Mucosa of rectum (tissue), 2 donors: Measurements from ENCODE around the gene SHC1.

Experiments
- H3K27ac ChIP-seq, 2 donors: one replicate each; pipeline ENCODE4 v1.7.0; 2013; ENCODE audit warnings: inconsistent platforms in 2 of 2, low read depth in 2 of 2, low read length in 2 of 2
- H3K27me3 ChIP-seq, 2 donors: one replicate each; pipeline ENCODE4 v1.7.0; 2013; ENCODE audit warnings: low read length in 2 of 2; ENCODE audit not compliant: control insufficient read depth in 2 of 2, insufficient read depth in 2 of 2
- H3K36me3 ChIP-seq, 2 donors: one replicate each; pipeline ENCODE4 v1.7.0; 2013; ENCODE audit warnings: low read length in 2 of 2; ENCODE audit not compliant: control insufficient read depth in 2 of 2, insufficient read depth in 2 of 2
- H3K4me1 ChIP-seq, 2 donors: one replicate each; pipeline ENCODE4 v1.7.0; 2013; ENCODE audit warnings: low read length in 2 of 2, mild to moderate bottlenecking in 1 of 2; ENCODE audit not compliant: control insufficient read depth in 2 of 2, insufficient read depth in 2 of 2
- H3K4me3 ChIP-seq, 2 donors: one replicate each; pipeline ENCODE4 v1.7.0; 2013; ENCODE audit warnings: low read length in 2 of 2
- H3K9ac ChIP-seq, 2 donors: one replicate each; pipeline ENCODE4 v1.7.0; 2013; ENCODE audit warnings: low read length in 2 of 2, low read depth in 1 of 2, mild to moderate bottlenecking in 1 of 2
- H3K9me3 ChIP-seq, 2 donors: one replicate each; pipeline ENCODE4 v1.7.0; 2013; ENCODE audit warnings: low read length in 2 of 2; ENCODE audit not compliant: control insufficient read depth in 2 of 2
- donor health status: healthy.
- donor health status: Normal muscosa, but diverticular disease.

Gene SHC1

DNA sequence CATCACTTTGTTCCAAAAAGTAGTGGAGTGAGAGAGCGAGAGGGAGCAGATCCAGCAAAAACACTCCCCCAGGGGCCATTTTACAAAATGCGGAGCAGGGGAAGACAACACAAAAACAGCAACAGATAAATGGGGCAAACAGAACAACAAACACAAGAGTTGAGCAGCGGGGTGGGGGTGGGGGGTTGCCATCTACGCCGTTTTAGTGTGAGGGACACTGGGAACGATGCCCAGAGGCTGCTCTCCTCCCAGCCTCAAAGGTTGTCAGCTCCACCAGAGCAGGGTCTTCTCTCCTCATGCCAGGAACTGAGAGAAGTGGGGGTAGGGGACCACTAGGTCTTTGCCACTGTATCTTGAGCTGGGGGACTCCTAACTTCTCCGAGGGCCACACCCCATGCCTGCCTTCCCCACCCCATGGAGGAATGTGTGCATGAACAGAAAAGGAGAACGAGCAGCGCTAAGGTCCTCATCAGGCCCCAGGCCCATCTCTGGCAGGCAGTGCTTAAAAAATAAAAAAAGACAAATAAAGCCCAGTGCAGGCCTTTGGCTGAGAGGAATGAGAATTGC lies 13.4 kb downstream of the SHC1 start:
- Histone ChIP-seq H3K4me3 (no peak overlapping the region), H3K27ac (peak overlapping the region in 1 of 2 donors; percentile 88), H3K27me3 (no peaks in the 10 kb centered on the region), H3K36me3 (peaks cover 3 to 13% of the 10 kb centered on the region in 2 donors), H3K9me3 (no peaks in the 10 kb centered on the region), H3K4me1 (peaks cover 34 to 39% of the 10 kb centered on the region in 2 donors), H3K9ac (peak overlapping the region in 1 of 2 donors; percentile 36)

DNA sequence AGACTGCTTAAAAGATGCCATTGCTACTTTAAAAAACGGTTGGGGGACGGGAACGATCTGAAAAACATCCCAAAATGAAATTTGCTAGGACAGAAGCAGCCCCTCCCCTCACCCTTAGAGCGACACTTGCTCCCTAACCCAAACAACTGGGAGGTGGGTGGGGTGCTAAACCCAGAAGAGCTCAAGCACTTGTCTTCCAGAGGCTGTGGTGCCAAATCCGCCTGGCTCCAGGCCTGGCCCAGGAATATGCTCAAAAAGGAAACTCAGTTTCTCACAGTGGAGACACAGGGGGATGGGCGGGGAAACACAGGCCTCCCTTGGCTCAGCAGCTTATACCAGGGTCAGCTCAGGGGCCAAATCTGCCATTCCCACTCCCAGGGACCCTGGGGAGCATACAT lies 14.0 kb downstream of the SHC1 start:
- Histone ChIP-seq H3K27me3 (no peaks in the 10 kb centered on the region), H3K9me3 (no peaks in the 10 kb centered on the region), H3K4me1 (peaks cover 31 to 41% of the 10 kb centered on the region in 2 donors), H3K36me3 (peaks cover 3 to 13% of the 10 kb centered on the region in 2 donors), H3K9ac (peak overlapping the region; percentile 54 to 67), H3K27ac (peak overlapping the region in 1 of 2 donors; percentile 88), H3K4me3 (peak overlapping the region; percentile 89 to 96)

DNA sequence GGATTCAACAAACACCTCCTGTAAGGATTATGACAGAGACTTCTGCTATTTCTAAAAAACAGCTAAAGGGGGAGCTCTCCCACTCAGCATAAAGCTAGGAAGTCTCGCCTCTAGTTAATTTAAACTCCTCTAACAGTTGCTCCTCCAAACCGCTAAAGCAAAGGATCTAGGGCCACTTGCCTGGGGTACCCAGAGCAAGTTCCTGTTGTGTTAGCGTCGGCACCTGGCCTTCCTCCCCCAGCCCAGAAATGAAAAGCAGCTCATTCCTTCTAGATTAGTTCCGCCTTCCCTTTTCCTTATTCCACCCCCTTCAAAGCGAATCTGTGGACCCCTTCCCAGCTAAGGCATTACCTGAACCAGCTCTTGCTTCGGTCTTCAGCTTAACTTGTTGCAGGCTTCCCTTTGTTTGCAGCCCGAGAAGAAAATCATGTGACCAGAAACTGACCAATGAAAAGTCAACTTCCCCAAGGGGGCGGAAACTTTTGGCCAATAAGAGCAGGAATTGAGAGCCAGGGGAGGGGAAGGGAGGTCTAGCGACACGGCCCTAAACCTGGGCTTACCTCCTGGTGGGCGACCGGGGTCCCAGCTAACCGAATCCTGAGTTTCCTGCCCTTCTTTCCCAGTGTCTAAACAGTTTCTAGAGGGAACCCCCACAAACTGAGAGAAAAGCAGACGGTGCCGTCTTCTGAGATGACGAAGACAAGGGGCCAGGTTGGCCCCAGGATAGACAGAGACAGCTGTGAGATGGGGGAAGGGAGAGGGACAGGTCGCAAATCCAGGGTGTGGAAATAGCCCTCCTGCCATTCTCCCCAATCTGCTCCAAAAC lies 14.6 kb downstream of the SHC1 start, which contains the start of gene PBXIP1:
TSS of gene PBXIP1 (minus strand) at position 382 of the 826 bp plus-strand sequence. CDS start 2,378 bp downstream, outside the sequence.
- peak within 1 kb of the TSS; percentile 89 to 96 for H3K4me3 ChIP-seq
- H3K9me3 ChIP-seq: no peaks in the 10 kb centered on the region
- peak within 1 kb of the TSS; percentile 54 to 67 for H3K9ac ChIP-seq
- H3K27me3 ChIP-seq: no peaks in the 10 kb centered on the region
- peaks cover 7 to 17% of the 10 kb centered on the region in 2 donors for H3K36me3 ChIP-seq
- H3K4me1 ChIP-seq: peaks cover 30 to 39% of the 10 kb centered on the region in 2 donors
- H3K27ac ChIP-seq: peak within 1 kb of the TSS; percentile 72 to 88

DNA sequence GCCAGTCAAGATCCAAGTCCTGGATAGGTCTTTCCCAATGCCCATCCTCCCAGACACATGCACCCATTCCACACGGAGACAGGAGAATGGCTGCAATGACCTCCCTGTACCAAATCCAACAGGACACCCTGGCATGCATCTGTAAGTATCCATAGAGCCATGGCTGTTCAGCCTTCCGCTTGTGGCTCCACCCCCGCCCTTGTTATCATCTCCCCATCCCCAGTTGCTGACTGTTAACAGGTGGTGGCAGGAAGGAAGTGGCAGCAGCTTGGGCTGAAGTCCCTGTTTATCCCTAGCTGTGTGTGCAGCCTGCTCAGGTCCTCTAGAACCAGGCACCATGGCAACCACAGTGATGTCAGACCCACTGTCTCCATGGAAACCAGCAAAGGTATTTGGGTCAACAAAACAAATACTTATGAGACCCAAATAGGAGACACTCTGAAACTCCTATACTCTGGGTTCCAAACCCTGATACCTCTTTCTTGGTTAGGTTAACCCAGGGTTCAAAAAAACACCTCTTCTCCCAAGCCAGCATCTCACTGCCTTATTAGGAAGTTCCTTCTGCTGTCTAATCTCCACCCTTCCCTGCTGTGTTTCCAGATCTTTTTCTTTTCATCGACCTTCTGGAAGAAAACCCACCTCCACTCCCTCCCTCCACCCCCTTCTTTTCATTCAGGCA lies 15.4 kb downstream of the SHC1 start:
- no peaks in the 10 kb centered on the region for H3K9me3 ChIP-seq
- no peaks in the 10 kb centered on the region for H3K27me3 ChIP-seq
- peaks cover 23 to 32% of the 10 kb centered on the region in 2 donors for H3K4me1 ChIP-seq
- peaks cover 13 to 24% of the 10 kb centered on the region in 2 donors for H3K36me3 ChIP-seq
- peak overlapping the region; percentile 89 to 96 for H3K4me3 ChIP-seq
- peak overlapping the region; percentile 72 to 88 for H3K27ac ChIP-seq
- H3K9ac ChIP-seq: peak overlapping the region; percentile 53 to 67

DNA sequence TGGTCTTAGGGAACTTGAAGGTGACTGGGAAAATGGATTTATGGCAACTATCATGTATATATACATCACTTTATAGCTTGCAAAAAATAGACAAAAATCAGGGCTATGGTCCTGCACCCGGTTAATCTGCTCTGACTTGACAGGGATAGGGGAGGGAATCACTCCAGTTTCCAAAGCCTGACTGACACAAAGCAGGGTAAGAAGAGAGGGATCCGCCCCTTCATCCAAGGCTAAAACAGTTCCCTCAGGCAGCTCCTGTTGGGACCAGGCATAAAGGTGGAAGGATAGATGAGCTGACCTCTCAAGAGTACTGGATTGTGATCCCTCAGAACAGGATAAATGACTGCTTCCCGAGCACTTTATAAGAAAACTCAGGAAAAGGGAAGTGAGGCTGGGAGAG lies 16.0 kb downstream of the SHC1 start:
- H3K4me1 ChIP-seq: peaks cover 23 to 32% of the 10 kb centered on the region in 2 donors
- peak overlapping the region in 1 of 2 donors; percentile 88 for H3K27ac ChIP-seq

DNA sequence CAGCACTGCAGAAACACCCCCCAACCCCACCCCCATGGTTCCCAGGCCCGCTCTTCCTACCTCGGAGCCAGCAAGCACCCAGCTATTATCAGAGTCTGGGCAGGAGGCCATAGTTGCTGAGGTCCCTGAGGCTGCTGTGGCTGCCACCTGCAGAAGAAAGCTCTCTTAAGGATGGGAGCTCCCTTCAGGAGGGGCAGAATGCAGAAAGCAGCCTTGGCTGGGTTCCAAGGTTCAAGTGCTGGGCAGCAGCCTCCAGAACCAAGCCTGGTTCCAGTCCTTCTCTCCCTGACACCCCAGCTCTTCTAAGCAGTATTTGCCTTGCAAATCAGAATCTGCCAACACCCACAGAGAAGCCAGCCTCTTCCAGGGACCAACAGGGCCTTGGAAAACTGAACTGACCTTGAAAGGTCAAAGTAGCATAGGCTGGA lies 16.9 kb downstream of the SHC1 start:
- Histone ChIP-seq H3K4me3 (peak overlapping the region in 1 of 2 donors; percentile 96), H3K4me1 (peaks cover 23 to 32% of the 10 kb centered on the region in 2 donors), H3K9me3 (no peaks in the 10 kb centered on the region), H3K27me3 (no peaks in the 10 kb centered on the region), H3K27ac (peak overlapping the region in 1 of 2 donors; percentile 46), H3K9ac (no peak overlapping the region), H3K36me3 (peaks cover 12 to 14% of the 10 kb centered on the region in 2 donors)

More for the DNA sequence above, 16.0 kb downstream of the SHC1 start:
- H3K36me3 ChIP-seq: peaks cover 13 to 21% of the 10 kb centered on the region in 2 donors
- H3K9me3 ChIP-seq: no peaks in the 10 kb centered on the region
- H3K27me3 ChIP-seq: no peaks in the 10 kb centered on the region
- H3K9ac ChIP-seq: peak overlapping the region; percentile 27 to 67
- peak overlapping the region; percentile 89 to 96 for H3K4me3 ChIP-seq

DNA sequence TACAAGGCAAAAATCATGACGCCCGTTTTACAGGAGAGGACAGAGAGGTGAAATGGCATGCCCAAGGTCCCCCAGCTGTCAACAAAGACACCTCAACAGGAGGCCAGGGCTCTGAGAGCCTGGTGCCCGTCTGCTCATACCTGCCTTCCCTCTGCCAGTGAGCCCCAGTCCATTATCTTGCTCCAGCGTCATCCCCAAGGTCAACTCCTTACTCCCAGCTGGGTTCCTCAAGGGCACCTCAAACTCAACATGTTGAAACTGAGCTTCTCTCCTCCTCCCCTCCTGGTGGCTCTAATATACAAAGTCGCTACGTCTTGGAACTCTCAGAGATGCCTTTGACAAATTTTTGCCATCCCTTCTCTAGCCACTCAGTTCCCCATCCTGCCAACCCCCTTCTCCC lies 17.9 kb downstream of the SHC1 start:
- H3K4me3 ChIP-seq: peak overlapping the region in 1 of 2 donors; percentile 39

DNA sequence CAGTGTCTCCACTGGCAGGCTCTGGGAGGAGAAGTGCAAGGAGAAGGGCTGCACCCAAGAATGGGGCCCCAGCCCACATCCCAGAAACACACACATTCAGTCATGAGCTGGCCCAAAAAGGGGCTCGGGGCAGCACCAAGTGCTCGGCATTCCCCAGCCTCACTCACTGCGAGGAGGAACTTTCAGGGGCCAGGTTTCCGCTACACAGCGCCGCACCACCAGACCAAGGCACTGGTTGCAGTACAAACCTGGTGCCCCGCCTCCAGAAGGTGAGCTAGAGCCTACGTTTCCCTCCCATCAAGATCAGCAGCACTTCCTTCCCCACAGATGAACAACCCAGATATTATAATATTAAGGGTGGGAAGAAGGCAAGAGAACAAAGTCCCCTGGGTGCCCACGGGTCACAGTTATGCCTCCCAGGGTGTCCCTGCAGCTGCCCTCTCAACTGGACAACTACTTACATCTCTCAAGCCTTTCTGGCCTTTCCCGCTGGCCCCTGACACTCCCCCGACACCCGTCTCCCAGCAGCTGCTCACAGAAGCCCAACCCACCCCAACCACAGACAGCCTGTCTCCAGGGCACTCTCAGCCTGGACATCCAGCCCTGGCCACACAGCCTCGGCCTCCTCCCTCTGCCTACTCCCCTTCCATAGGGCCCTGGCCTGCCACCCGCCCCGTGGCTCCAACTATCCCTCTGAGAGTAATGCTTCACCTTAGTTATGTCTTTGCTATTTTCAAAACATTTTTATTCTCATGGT lies 18.5 kb downstream of the SHC1 start:
- Histone ChIP-seq H3K4me3 (peak overlapping the region in 1 of 2 donors; percentile 41), H3K27me3 (no peaks in the 10 kb centered on the region), H3K4me1 (peaks cover 20 to 29% of the 10 kb centered on the region in 2 donors), H3K27ac (peak overlapping the region in 1 of 2 donors; percentile 43), H3K9me3 (no peaks in the 10 kb centered on the region), H3K36me3 (peaks cover 14 to 24% of the 10 kb centered on the region in 2 donors), H3K9ac (no peak overlapping the region)

More for the DNA sequence above, 17.9 kb downstream of the SHC1 start:
- Histone ChIP-seq H3K27me3 (no peaks in the 10 kb centered on the region), H3K36me3 (peaks cover 10 to 19% of the 10 kb centered on the region in 2 donors), H3K4me1 (peaks cover 23 to 32% of the 10 kb centered on the region in 2 donors), H3K9me3 (no peaks in the 10 kb centered on the region), H3K27ac (peak overlapping the region in 1 of 2 donors; percentile 43), H3K9ac (no peak overlapping the region)

DNA sequence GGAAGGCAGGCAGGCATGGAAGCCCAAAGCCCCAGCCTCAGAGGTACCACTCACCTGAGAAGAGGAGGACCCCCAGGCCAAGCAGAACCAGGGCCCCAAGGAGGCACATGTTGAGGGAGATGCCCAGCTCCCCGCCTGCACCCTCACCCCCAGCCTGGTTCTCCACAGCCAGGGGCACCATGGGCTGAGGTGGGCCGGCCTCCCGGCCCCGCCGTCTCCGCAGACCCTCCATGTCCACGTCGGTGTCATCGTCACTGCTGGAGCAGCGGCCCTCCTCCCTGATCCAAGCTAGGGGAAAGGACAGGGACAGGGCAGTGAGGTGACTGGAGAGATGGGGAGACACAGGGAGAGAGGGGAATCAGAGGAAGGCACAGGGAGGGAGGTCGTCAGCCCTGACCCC lies 22.5 kb downstream of the SHC1 start:
- Histone ChIP-seq H3K9me3 (no peaks in the 10 kb centered on the region), H3K9ac (no peak overlapping the region), H3K36me3 (peaks cover 17 to 39% of the 10 kb centered on the region in 2 donors), H3K27ac (no peak overlapping the region), H3K4me3 (no peak overlapping the region), H3K4me1 (peaks cover 17 to 19% of the 10 kb centered on the region in 2 donors), H3K27me3 (no peaks in the 10 kb centered on the region)
